HepG2 (cell line): ENCODE results near the gene DIS3L2. TPM values are rescaled to one million over a fixed set of nuclear protein-coding genes. Genes with fewer than 3 reads are reported as not detected.

Source experiments
- ATAC-seq: fragments of 200-7000 bp; cut with Tn5 transposase; 3 replicates; pipeline ENCODE4 v1.9.1; 2020; ENCODE audit warnings: mild to moderate bottlenecking, moderate library complexity
- BruUV-seq: library from RNA; stranded (reverse); fragments of 400-500 nt; replicated peaks from 2 replicates; lab custom pipeline; 2021; lab: Mats Ljungman, UMichigan
- CTCF ChIA-PET: fragments of 300-600 bp; formaldehyde crosslinking; extraction: SDS; loops from one replicate; lab custom pipeline; 2021; ENCODE audit warnings: low total read pairs, inconsistent platforms, low intra/inter-chr PET ratio; lab: Yijun Ruan, JAX
- POLR2A ChIA-PET: fragments of 350-600 bp; sonication (Branson Sonifier 250); formaldehyde crosslinking; loops from one replicate; lab custom pipeline; 2020; ENCODE audit warnings: antibody characterized with exemption, inconsistent platforms; lab: Yijun Ruan, JAX
- DNase-seq: peaks from one replicate; pipeline ENCODE4 v3.0.0-alpha.2; 2015; ENCODE audit warnings: low spot score
- FAIRE-seq: peaks from 3 replicates; lab custom pipeline; 2011; peaks lifted over from hg19 to GRCh38; lab: Jason Lieb, UNC
- H2AFZ ChIP-seq: one replicate; pipeline ENCODE4 v1.6.1; 2011; ENCODE audit warnings: low read length, inconsistent platforms
- H3K27ac ChIP-seq: fragments of 300-600 bp; 3 replicates; pipeline ENCODE4 v1.8.0; 2011; ENCODE audit warnings: mixed run types, mild to moderate bottlenecking, mixed read lengths, low read length, inconsistent platforms; ENCODE audit not compliant: insufficient read depth; ENCODE audit errors: extremely low read length
- H3K27me3 ChIP-seq, 2 experiments: fragments of 200-600 bp in 1 of 2; 2 replicates in 1 of 2; 3 replicates in 1 of 2; pipeline versions ENCODE4 v1.6.0 to v1.8.0; 2011; ENCODE audit warnings: low read length in 2 of 2, mild to moderate bottlenecking in 2 of 2, moderate library complexity in 2 of 2, inconsistent platforms in 1 of 2; ENCODE audit not compliant: insufficient read depth in 2 of 2, control insufficient read depth in 1 of 2
- H3K36me3 ChIP-seq, 2 experiments: fragments of 200-600 bp in 1 of 2; replicated peaks in 1 of 2; 2 replicates in 1 of 2; 3 replicates in 1 of 2; pipeline versions ENCODE4 v1.5.1 to v1.8.0; 2011; ENCODE audit warnings: low read length in 2 of 2, inconsistent platforms in 1 of 2; ENCODE audit not compliant: insufficient read depth in 2 of 2, control insufficient read depth in 1 of 2
- H3K4me1 ChIP-seq: 2 replicates; pipeline ENCODE4 v1.5.1; 2012; ENCODE audit warnings: low read length, inconsistent platforms; ENCODE audit not compliant: insufficient read depth
- H3K4me2 ChIP-seq: 2 replicates; pipeline ENCODE4 v1.6.0; 2011; ENCODE audit warnings: low read depth, low read length, inconsistent platforms
- H3K4me3 ChIP-seq, 3 experiments: fragments of 200-600 bp in 1 of 3; sonication (generic), shearing (Covaris generic) in 1 of 3; replicated peaks in 1 of 3; 2 replicates each; pipeline ENCODE4 v1.5.1; 2011 to 2016; ENCODE audit warnings: low read length in 3 of 3, inconsistent platforms in 2 of 3, low read depth in 2 of 3, mild to moderate bottlenecking in 2 of 3, control low read depth in 1 of 3, mixed read lengths in 1 of 3; ENCODE audit not compliant: insufficient read depth in 1 of 3
- H3K79me2 ChIP-seq: one replicate; pipeline ENCODE4 v1.6.1; 2011; ENCODE audit warnings: low read length, inconsistent platforms; ENCODE audit not compliant: insufficient read depth
- H3K9ac ChIP-seq: 2 replicates; pipeline ENCODE4 v1.6.0; 2011; ENCODE audit warnings: mild to moderate bottlenecking, low read depth, low read length, inconsistent platforms; ENCODE audit not compliant: insufficient read depth
- H3K9me3 ChIP-seq: 2 replicates; pipeline ENCODE4 v1.5.1; 2012; ENCODE audit warnings: mild to moderate bottlenecking, low read length
- H4K20me1 ChIP-seq: 2 replicates; pipeline ENCODE4 v1.6.0; 2011; ENCODE audit warnings: inconsistent platforms, mild to moderate bottlenecking, low read length, moderate library complexity; ENCODE audit not compliant: insufficient read depth
- FOSL1 ChIP-seq: sonication (generic); formaldehyde crosslinking; IDR thresholded peaks from 2 replicates; pipeline ENCODE4 v1.9.0; 2021; ENCODE audit warnings: missing genetic modification reagents, borderline replicate concordance
- GMEB1 ChIP-seq: sonication (generic); formaldehyde crosslinking; IDR thresholded peaks from 2 replicates; pipeline ENCODE4 v1.5.1; 2020; ENCODE audit warnings: missing genetic modification reagents, mild to moderate bottlenecking, borderline replicate concordance
- HNF1A ChIP-seq, 2 experiments: sonication (generic) in 1 of 2; formaldehyde crosslinking in 1 of 2; IDR thresholded peaks; 2 replicates each; pipeline versions ENCODE4 v1.4.0 to v1.6.1; 2016 to 2020; ENCODE audit warnings: borderline replicate concordance in 1 of 2, low read depth in 1 of 2, mild to moderate bottlenecking in 1 of 2, missing genetic modification reagents in 1 of 2
- KLF9 ChIP-seq: IDR thresholded peaks from 2 replicates; pipeline ENCODE4 v1.6.1; 2016; ENCODE audit warnings: low read depth
- PRMT3 ChIP-seq: sonication (generic); formaldehyde crosslinking; IDR thresholded peaks from 2 replicates; pipeline ENCODE4 v1.8.1; 2022; ENCODE audit warnings: low read depth, mild to moderate bottlenecking, moderate library complexity, missing genetic modification reagents, borderline replicate concordance
- RAD51 ChIP-seq: fragments of 450-650 bp; IDR thresholded peaks from 2 replicates; pipeline ENCODE4 v1.6.1; 2016; ENCODE audit warnings: borderline replicate concordance
- RFX3 ChIP-seq: IDR thresholded peaks from 2 replicates; pipeline ENCODE4 v1.6.1; 2016; ENCODE audit warnings: missing biosample characterization, missing genetic modification reagents
- ZBTB49 ChIP-seq: sonication (generic); formaldehyde crosslinking; IDR thresholded peaks from 2 replicates; pipeline ENCODE4 v1.4.0; 2020; ENCODE audit warnings: missing genetic modification reagents, borderline replicate concordance
- ZC3H4 ChIP-seq: sonication (generic); formaldehyde crosslinking; IDR thresholded peaks from 2 replicates; pipeline ENCODE4 v1.4.0; 2020; ENCODE audit warnings: missing genetic modification reagents, borderline replicate concordance
- ZNF230 ChIP-seq: sonication (generic); formaldehyde crosslinking; IDR thresholded peaks from 2 replicates; pipeline ENCODE4 v1.4.0; 2020; ENCODE audit warnings: mild to moderate bottlenecking, missing genetic modification reagents
- ZNF558 ChIP-seq: sonication (generic); formaldehyde crosslinking; IDR thresholded peaks from 2 replicates; pipeline ENCODE4 v1.9.0; 2022; ENCODE audit warnings: mild to moderate bottlenecking, missing genetic modification reagents, borderline replicate concordance
- WGBS: methylation state at CpG from one replicate; pipeline ENCODE4 v1.1.6; 2017; ENCODE audit warnings: low lambda C conversion rate; 5-methylcytosine and 5-hydroxymethylcytosine counted together
- in situ Hi-C: cut with HindIII; loops from 2 replicates; pipeline ENCODE4 v1.10.0; 2017; ENCODE audit warnings: low pct_unique_long_range_greater_than_20kb; ENCODE audit not compliant: extremely low pct_ligation_motif_present
- intact Hi-C: fragments of 100-400 bp; cut with micrococcal nuclease; formaldehyde crosslinking; loops from one replicate; pipeline ENCODE4 v1.10.0; 2022; ENCODE audit not compliant: unreplicated experiment
- polyA plus RNA-seq, 8 experiments: library from polyadenylated mRNA; depleted of rRNA in 3 of 8; stranded (reverse) in 7 of 8; unstranded in 1 of 8; fragments of >200 nt; fragmentation: Illumina TruSeq in 4 of 8; extraction: Trizol in 4 of 8; gene quantifications; 2 replicates each; pipeline versions ENCODE4 v1.2.1 to v1.2.3, GENCODE V29; 2011 to 2016; ENCODE audit warnings: low read depth in 4 of 8, missing spikeins in 1 of 8, mixed read lengths in 1 of 8; ENCODE audit not compliant: insufficient read depth in 1 of 8
- total RNA-seq, 5 experiments: library from RNA; depleted of rRNA; stranded (reverse); fragments of >200 nt; fragmentation: Illumina TruSeq; extraction: Trizol; gene quantifications; 2 replicates each; pipeline ENCODE4 v1.2.3, GENCODE V29; 2016; ENCODE audit warnings: low read depth in 1 of 5

Gene DIS3L2
- total and polyA plus RNA-seq, 2 of the 13 experiments (the other 11 are each of a cell fraction or from before 2014, with no cell fraction given) = 7.0 to 23.9 TPM

- TF ChIP-seq ZBTB49 (CRISPR knock-in tag) = no peak
- no peak for TF ChIP-seq FOSL1 (CRISPR knock-in tag)
- no peak for TF ChIP-seq RFX3
Observed at GRCh38 chr2:232129483-232129882, 168.0 kb downstream of the DIS3L2 start (continued).

GRCh38 chr2:232132181-232132580, 170.7 kb downstream of the DIS3L2 start:
- no peaks in the 10 kb centered on the region for H3K4me1 ChIP-seq
- ATAC-seq (no peak), DNase-seq (no peak), FAIRE-seq (no peak)
- intact Hi-C loops = no loop called here
- ChIA-PET POLR2A (no interaction called here), CTCF (no interaction called here)
- H3K79me2 ChIP-seq = no peaks in the 10 kb centered on the region
- no peak overlapping the region for H3K4me2 ChIP-seq
- no peak overlapping the region for H3K4me3 ChIP-seq
- no peak overlapping the region for H2AFZ ChIP-seq
- no peak overlapping the region for H3K9ac ChIP-seq
- no TSS peak for BruUV-seq
- 99% methylated on average over 3 of the region's 3 CpGs for WGBS
- in situ Hi-C loops = loop anchor here (10.0 kb wide), 1 partner anchor 193 kb away; no protein-coding TSS in a partner anchor
- peaks cover 9 to 16% of the 10 kb centered on the region in 2 experiments for H3K36me3 ChIP-seq
- H4K20me1 ChIP-seq = no peaks in the 10 kb centered on the region
- no peak overlapping the region for H3K27ac ChIP-seq
- no peaks in the 10 kb centered on the region for H3K9me3 ChIP-seq
- H3K27me3 ChIP-seq = no peaks in the 10 kb centered on the region
- TF ChIP-seq ZNF230 (CRISPR knock-in tag) (no peak), RAD51 (no peak), HNF1A (IDR thresholded peaks at IDR 0.05; ENCODE audit: low read depth) (no peak), HNF1A (CRISPR knock-in tag; IDR thresholded peaks at IDR 0.05; ENCODE audit: borderline replicate concordance) (no peak), PRMT3 (CRISPR knock-in tag) (no peak), GMEB1 (no peak), ZNF558 (CRISPR knock-in tag) (no peak), KLF9 (CRISPR knock-in tag) (no peak), ZC3H4 (CRISPR knock-in tag) (no peak)
